Neural crest cell (in vitro differentiated cells): ENCODE measurements around the gene MYO10. TPM values are rescaled to one million over a fixed set of nuclear protein-coding genes. Genes with fewer than 3 reads are reported as not detected.
"Not testable (repeated sequence)": the region's sequence is repeated elsewhere in the genome, so short reads cannot be mapped to it uniquely, and the experiment has no call there.

Experiments used
- DNase-seq: peaks from one replicate; pipeline ENCODE4 v3.0.0; 2021; ENCODE audit warnings: low read depth, mixed read lengths, low spot score
- H3K27ac Mint-ChIP-seq: one replicate; pipeline ENCODE4 v1.8.0; 2021; ENCODE audit warnings: mild to moderate bottlenecking, mixed read lengths; ENCODE audit not compliant: unreplicated experiment
- H3K27me3 Mint-ChIP-seq: 2 replicates; pipeline ENCODE4 v1.8.0; 2021; ENCODE audit warnings: low read depth, mild to moderate bottlenecking, mixed read lengths
- H3K36me3 Mint-ChIP-seq: 2 replicates; pipeline ENCODE4 v1.8.0; 2021; ENCODE audit warnings: low read depth, mild to moderate bottlenecking, mixed read lengths
- H3K4me1 Mint-ChIP-seq: 2 replicates; pipeline ENCODE4 v1.8.0; 2021; ENCODE audit warnings: mixed read lengths
- H3K4me3 Mint-ChIP-seq: one replicate; pipeline ENCODE4 v1.8.0; 2021; ENCODE audit warnings: mild to moderate bottlenecking, mixed read lengths
- H3K9me3 Mint-ChIP-seq: 2 replicates; pipeline ENCODE4 v1.8.0; 2021; ENCODE audit warnings: mixed read lengths
- CTCF ChIP-seq: fragments of 200-600 bp; sonication (generic); conservative IDR thresholded peaks from 2 replicates; pipeline ENCODE4 v1.5.0; 2021; ENCODE audit warnings: antibody characterized with exemption, mild to moderate bottlenecking
- total RNA-seq: library from RNA; stranded (reverse); gene quantifications from 2 replicates; pipeline ENCODE4 v1.2.1, GENCODE V29; 2021

MYO10 gene
- total RNA-seq, 1 donor from 2014 or later = 94.4 TPM

- Mint-ChIP-seq H3K36me3 (peaks cover 7% of the 10 kb centered on the region), H3K9me3 (no peaks in the 10 kb centered on the region), H3K27me3 (no peaks in the 10 kb centered on the region), H3K4me1 (peaks cover 25% of the 10 kb centered on the region), H3K4me3 (no peak overlapping the region), H3K27ac (no peak overlapping the region)
- no peak for DNase-seq
- TF ChIP-seq CTCF = no peak
Observed at GRCh38 chr5:16772556-16772955, 163.5 kb downstream of the MYO10 start.

- Mint-ChIP-seq H3K9me3 (no peaks in the 10 kb centered on the region), H3K4me3 (no peak overlapping the region), H3K27ac (no peak overlapping the region), H3K4me1 (peaks cover 9% of the 10 kb centered on the region), H3K27me3 (no peaks in the 10 kb centered on the region), H3K36me3 (peaks cover 14% of the 10 kb centered on the region)
- TF ChIP-seq CTCF = no peak
- DNase-seq = no peak
Observed at GRCh38 chr5:16768184-16768583, 167.9 kb downstream of the MYO10 start.

GRCh38 chr5:16763211-16763610 lies 172.9 kb downstream of the MYO10 start:
- Mint-ChIP-seq H3K36me3 (peaks cover 22% of the 10 kb centered on the region), H3K4me3 (no peak overlapping the region)
- TF ChIP-seq CTCF = no peak

GRCh38 chr5:16759147-16759773 lies 176.8 kb downstream of the MYO10 start:
- H3K9me3 Mint-ChIP-seq = no peaks in the 10 kb centered on the region
- TF ChIP-seq CTCF = no peak
- H3K36me3 Mint-ChIP-seq = peaks cover 32% of the 10 kb centered on the region
- no peaks in the 10 kb centered on the region for H3K27me3 Mint-ChIP-seq
- H3K4me1 Mint-ChIP-seq = peaks cover 19% of the 10 kb centered on the region
- DNase-seq = no peak
- H3K4me3 Mint-ChIP-seq = no peak overlapping the region
- H3K27ac Mint-ChIP-seq = peak overlapping the region; percentile 90

More at GRCh38 chr5:16763211-16763610, 172.9 kb downstream of the MYO10 start:
- Mint-ChIP-seq H3K4me1 (peaks cover 14% of the 10 kb centered on the region), H3K27ac (no peak overlapping the region), H3K27me3 (no peaks in the 10 kb centered on the region), H3K9me3 (no peaks in the 10 kb centered on the region)
- DNase-seq = no peak

GRCh38 chr5:16757989-16758501 lies 178.0 kb downstream of the MYO10 start:
- Mint-ChIP-seq H3K36me3 (peaks cover 30% of the 10 kb centered on the region), H3K27ac (peak overlapping the region; percentile 5), H3K27me3 (no peaks in the 10 kb centered on the region), H3K4me1 (peaks cover 15% of the 10 kb centered on the region), H3K4me3 (no peak overlapping the region), H3K9me3 (no peaks in the 10 kb centered on the region)
- no peak for DNase-seq
- no peak for TF ChIP-seq CTCF

GRCh38 chr5:16757577-16757976 lies 178.5 kb downstream of the MYO10 start:
- not testable (repeated sequence) for H3K27me3 Mint-ChIP-seq, DNase-seq, H3K27ac Mint-ChIP-seq, H3K4me3 Mint-ChIP-seq, H3K9me3 Mint-ChIP-seq
- Mint-ChIP-seq H3K36me3 (peaks cover 33% of the 10 kb centered on the region), H3K4me1 (peaks cover 19% of the 10 kb centered on the region)
